CD4-positive, alpha-beta T cell treated with Interleukin-21 for 1 hour (primary cell): ENCODE measurements around the gene OSBP.
"Not testable (repeated sequence)": the region's sequence is repeated elsewhere in the genome, so short reads cannot be mapped to it uniquely, and the experiment has no call there.

ENCODE experiments used
- DNase-seq: peaks from one replicate; pipeline ENCODE4 v3.0.0-alpha.2; 2020

Gene OSBP, protein sequence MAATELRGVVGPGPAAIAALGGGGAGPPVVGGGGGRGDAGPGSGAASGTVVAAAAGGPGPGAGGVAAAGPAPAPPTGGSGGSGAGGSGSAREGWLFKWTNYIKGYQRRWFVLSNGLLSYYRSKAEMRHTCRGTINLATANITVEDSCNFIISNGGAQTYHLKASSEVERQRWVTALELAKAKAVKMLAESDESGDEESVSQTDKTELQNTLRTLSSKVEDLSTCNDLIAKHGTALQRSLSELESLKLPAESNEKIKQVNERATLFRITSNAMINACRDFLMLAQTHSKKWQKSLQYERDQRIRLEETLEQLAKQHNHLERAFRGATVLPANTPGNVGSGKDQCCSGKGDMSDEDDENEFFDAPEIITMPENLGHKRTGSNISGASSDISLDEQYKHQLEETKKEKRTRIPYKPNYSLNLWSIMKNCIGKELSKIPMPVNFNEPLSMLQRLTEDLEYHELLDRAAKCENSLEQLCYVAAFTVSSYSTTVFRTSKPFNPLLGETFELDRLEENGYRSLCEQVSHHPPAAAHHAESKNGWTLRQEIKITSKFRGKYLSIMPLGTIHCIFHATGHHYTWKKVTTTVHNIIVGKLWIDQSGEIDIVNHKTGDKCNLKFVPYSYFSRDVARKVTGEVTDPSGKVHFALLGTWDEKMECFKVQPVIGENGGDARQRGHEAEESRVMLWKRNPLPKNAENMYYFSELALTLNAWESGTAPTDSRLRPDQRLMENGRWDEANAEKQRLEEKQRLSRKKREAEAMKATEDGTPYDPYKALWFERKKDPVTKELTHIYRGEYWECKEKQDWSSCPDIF

DNA sequence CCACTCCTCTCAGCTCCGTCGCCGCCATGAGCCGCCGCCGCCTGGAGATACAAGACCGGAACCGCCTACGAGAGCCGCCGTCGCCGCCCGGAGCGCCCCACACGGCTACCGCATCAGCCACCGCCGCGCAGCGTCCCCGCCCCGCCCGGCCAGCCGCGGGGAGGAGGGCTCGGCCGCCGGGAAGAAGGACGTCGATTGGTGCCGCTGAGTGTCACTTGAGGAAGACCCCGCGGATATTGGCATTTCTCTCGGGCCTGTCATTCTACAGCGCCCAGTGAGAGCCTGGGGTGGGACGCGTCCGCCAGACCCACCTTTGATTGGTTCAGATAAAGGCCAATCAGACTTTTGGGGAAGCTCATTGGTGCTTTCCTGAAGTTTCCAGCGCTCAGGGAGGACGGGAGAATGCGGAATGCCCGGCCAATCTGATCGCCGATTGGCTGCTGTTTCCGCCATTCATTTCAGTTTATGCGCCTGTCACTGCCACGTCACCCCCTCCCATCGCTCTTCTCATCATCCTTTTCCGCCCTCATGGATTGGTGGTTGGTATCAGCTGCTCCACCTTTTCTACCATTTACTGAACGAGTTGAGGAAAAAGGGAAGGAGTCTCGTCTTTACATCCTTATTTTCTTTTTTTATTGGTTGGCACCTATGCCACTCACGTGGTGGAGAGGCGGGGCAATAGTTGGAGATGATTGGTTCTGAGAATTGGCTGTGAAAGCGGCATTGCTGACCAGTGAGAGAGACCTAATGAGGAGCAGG, at the start of gene OSBP:
OSBP (minus strand) TSS at position 138 of the 759 bp plus-strand sequence; CDS start at position 28, 110 bp downstream.
- peak; percentile 100 for DNase-seq

DNA sequence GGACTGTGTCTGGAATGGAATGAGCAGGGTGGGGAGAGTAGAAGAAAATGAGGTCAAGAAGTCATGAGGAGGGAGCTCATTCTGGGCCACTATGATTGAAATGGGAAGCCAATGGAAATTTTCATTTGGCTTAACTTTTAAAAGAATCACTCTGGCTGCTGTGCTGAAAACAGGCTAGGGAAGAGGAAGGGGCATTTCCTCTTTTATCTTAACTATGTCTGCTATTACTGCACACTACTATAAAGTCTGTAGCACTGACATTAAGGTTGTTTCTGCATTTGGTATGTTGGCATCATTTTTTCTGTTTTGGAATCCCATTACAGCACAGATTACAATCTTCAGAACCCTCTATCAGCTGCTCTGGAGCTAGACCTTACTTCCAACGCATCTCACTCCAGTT, 45.0 kb upstream of the OSBP start:
- no peak for DNase-seq

- no peak for DNase-seq
Measured at GRCh38 chr11:59659981-59660380, 44.4 kb upstream of the OSBP start.

GRCh38 chr11:59658036-59658435, 42.5 kb upstream of the OSBP start:
- DNase-seq, result no peak

DNA sequence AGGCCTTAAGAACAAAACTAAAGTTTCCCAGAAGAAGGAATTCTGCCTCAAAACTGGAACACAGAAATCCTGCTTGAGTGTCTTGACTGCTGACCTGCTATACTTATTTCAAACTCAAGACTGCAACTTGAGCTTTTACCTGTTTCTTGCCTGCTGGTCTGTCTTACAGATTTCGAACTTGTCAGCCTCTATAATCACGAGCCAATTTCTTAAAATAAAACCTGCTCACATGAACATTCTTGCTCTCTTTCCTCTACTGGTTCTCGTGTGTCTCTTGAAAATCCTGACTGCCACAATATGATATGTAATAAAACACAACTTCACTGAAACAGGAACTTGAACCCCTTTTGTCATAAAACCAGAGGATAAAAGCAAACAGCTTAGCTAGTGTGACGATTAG, 39.3 kb upstream of the OSBP start:
- no peak for DNase-seq

- no peak for DNase-seq
Measured at GRCh38 chr11:59647245-59647980, 31.8 kb upstream of the OSBP start.

DNA sequence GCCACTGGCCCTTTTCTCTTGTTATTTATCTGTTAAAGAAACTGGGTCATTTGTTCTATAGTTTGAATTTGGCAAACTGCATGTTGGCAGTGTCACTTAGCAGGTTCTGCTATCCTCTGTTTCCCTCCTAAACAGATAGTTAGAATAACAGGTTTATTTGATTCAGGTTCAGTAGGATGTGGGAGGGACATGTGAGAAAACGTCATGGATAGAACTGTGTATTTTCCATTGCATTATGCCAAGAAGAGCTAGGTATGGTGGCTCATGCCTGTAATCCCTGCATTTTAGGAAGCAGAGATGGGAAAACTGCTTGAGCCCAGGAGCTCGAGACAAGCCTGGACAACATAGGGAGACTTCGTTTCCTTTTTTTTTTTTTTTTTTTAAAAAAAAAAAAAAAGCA, 29.0 kb upstream of the OSBP start:
- no peak for DNase-seq

DNA sequence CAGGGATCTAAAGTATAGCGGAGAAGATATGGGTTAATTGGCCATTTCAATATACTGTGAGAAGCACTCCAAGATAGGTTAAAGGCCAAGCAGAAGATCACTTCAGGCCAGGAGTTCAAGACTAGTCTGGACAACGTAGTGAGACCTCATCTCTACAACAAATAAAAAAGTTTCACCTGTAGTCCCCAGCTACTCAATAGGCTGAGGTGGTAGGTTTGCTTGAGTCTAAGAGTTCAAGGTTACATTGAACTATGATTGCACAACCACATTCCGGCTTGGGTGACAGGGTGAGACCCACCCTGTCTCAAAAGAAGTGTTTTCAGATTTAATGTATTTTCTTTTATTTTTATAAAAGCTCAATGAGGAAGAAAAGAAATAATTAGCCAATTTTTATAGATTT, 27.8 kb upstream of the OSBP start:
- no peak for DNase-seq

DNA sequence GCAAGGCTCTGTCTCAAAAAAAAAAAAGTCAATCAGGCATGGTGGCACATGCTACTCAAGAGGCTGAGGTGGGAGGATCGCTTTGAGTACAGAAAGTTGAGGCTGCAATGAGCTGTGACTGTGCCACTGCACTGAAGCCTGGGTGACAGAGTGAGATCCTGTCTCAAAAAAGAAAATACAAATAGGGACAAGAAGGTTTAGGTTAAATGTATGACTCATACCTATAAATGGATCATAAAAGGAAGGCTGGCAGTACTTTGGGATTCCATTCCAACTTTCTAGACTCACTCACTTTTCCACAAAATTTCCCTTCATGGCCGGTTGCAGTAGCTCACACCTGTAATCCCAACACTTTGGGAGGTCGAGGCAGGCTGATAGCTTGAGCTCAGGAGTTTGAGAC, 25.6 kb upstream of the OSBP start:
- no peak for DNase-seq

DNA sequence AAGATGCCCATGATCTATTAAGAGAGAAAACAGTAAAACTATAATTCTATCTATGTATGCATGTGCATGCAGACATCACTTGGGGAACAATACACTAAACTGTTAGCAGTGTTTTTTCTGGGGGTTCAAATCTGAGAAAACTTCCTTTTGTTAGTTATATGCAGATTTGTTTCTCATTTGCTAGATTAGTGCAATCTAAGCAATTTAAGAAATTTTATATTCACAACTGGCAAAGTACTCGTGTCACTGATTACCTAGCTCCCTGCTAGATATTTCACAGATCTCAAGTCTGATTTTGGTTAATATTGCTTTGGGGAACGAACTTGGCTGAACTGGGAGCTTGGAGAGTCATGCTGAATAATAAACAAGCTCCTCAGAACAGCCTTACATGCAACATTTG, 14.9 kb upstream of the OSBP start:
- no peak for DNase-seq

DNA sequence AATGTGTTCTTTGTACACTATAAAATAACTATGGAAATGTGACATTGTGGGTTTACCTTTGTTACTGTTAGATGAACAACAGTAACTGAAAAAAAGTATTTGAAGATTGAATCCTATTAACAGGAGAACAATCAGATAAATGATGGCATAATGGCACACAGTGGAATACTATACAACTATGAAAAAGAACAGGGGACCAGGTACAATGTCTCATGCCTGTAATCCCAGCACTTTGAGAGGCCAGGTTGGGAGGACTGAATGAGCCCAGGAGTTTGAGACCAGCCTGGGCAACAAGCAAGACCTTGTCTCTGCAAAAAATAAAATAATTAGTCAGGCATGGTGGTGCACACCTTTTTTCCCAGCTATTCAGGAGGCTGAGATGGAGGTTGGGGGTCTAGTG, 14.4 kb upstream of the OSBP start:
- no peak for DNase-seq

GRCh38 chr11:59626969-59627368, 11.4 kb upstream of the OSBP start:
- DNase-seq, result not testable (repeated sequence)

DNA sequence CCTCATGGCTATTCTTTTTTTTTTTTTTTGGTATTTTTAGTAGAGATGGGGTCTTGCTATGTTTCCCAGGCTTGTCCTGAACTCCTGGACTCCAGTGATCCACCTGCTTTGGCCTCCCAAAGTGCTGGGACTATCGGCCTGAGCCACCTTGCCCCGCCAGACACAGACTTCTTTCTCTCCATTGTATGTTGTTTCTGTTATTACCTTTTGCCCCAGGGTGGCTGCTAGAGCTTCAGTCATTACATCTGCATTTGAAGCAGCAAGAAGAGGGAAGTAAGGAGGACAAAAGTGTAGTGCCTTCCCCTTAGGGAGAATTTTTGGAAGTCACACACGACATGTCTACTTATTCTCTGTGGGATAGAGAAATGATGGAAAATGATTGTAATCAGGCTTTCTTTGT, 10.1 kb upstream of the OSBP start:
- no peak for DNase-seq

- DNase-seq, result no peak
Measured at GRCh38 chr11:59617876-59618275, 2.3 kb upstream of the OSBP start.

- no peak for DNase-seq
Measured at GRCh38 chr11:59616396-59616982, 915 bp upstream of the OSBP start.

DNA sequence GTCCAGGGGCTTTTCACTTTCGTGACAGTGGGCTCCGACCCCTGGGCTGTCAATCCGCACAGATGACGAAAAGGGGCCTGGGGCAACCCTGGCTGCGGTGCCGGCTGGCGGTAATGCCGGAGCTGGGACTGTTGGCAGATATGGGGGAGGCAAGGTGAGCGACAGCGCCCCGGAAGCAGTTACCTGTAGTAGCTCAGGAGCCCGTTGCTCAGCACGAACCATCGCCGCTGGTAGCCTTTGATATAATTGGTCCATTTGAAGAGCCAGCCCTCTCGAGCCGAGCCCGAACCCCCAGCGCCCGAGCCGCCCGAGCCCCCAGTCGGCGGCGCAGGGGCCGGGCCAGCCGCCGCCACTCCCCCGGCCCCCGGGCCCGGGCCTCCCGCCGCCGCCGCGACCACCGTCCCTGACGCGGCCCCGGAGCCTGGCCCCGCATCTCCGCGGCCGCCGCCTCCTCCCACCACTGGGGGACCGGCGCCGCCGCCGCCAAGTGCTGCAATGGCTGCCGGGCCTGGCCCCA, 396 bp downstream of the OSBP start:
- peak; percentile 76 for DNase-seq

- no peak for DNase-seq
Measured at GRCh38 chr11:59614277-59615119, 1.1 kb downstream of the OSBP start.

GRCh38 chr11:59611570-59612565, 3.7 kb downstream of the OSBP start:
- no peak for DNase-seq

DNA sequence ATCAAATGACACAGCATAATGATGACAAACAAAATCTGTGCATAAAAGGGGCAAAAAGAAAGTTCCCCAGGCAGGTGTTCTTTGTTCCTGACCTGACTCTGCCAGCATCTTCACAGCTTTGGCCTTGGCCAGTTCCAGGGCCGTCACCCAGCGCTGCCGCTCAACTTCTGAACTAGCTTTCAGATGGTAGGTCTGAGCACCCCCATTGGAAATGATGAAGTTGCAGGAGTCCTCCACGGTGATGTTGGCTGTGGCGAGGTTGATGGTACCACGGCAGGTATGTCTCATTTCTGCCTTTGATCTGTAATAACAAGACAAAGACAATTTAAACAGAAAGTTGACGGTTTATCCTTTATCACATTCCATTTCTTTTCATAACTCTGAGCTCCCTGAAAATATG, 5.3 kb downstream of the OSBP start:
- DNase-seq, result no peak
